Loucy (cell line): ENCODE results near the gene PRR5L.

Experiments used
- H2AFZ ChIP-seq: fragments of 200-600 bp; sonication (generic); 2 replicates; pipeline ENCODE4 v1.6.0; 2016; ENCODE audit warnings: antibody characterized with exemption, mild to moderate bottlenecking, low read length, moderate library complexity
- H3F3A ChIP-seq: fragments of 200-600 bp; 2 replicates; pipeline ENCODE4 v1.6.0; 2016; ENCODE audit warnings: antibody characterized with exemption, low read depth, mild to moderate bottlenecking
- H3K27me3 ChIP-seq: fragments of 200-600 bp; sonication (generic); 2 replicates; pipeline ENCODE4 v1.6.1; 2014; ENCODE audit warnings: low read length, mild to moderate bottlenecking; ENCODE audit not compliant: insufficient read depth, poor library complexity, severe bottlenecking
- H3K36me3 ChIP-seq: fragments of 200-600 bp; sonication (generic); 2 replicates; pipeline ENCODE4 v1.6.1; 2016; ENCODE audit warnings: low read length; ENCODE audit not compliant: insufficient read depth
- H3K4me1 ChIP-seq: fragments of 200-600 bp; sonication (generic); 2 replicates; pipeline ENCODE4 v1.5.1; 2014; ENCODE audit warnings: low read length, mild to moderate bottlenecking; ENCODE audit not compliant: insufficient read depth, poor library complexity, severe bottlenecking
- H3K4me2 ChIP-seq: fragments of 200-600 bp; sonication (generic); 2 replicates; pipeline ENCODE4 v1.6.0; 2014; ENCODE audit warnings: antibody characterized with exemption, low read length, low read depth, mild to moderate bottlenecking; ENCODE audit not compliant: poor library complexity, severe bottlenecking
- H3K4me3 ChIP-seq: fragments of 200-600 bp; sonication (generic); 2 replicates; pipeline ENCODE4 v1.5.1; 2014; ENCODE audit warnings: low read length, mild to moderate bottlenecking, mixed read lengths; ENCODE audit not compliant: poor library complexity, severe bottlenecking
- H3K79me2 ChIP-seq: fragments of 200-600 bp; sonication (generic); 2 replicates; pipeline ENCODE4 v1.6.1; 2014; ENCODE audit warnings: low read length; ENCODE audit not compliant: insufficient read depth
- H3K9ac ChIP-seq: fragments of 200-600 bp; sonication (generic); 2 replicates; pipeline ENCODE4 v1.6.0; 2014; ENCODE audit warnings: mild to moderate bottlenecking, low read depth, low read length, moderate library complexity; ENCODE audit not compliant: poor library complexity, severe bottlenecking
- H3K9me2 ChIP-seq: fragments of 200-600 bp; sonication (generic); replicated peaks from 2 replicates; pipeline ENCODE4 v1.6.1; 2016; ENCODE audit warnings: low read depth, low read length, mixed read lengths
- H3K9me3 ChIP-seq: fragments of 200-600 bp; sonication (generic); 2 replicates; pipeline ENCODE4 v1.6.1; 2014; ENCODE audit warnings: mild to moderate bottlenecking, antibody characterized with exemption, low read length, low read depth; ENCODE audit not compliant: insufficient read depth
- H4K20me1 ChIP-seq: fragments of 200-600 bp; sonication (generic); 2 replicates; pipeline ENCODE4 v1.6.0; 2014; ENCODE audit warnings: antibody characterized with exemption, low read length, mild to moderate bottlenecking; ENCODE audit not compliant: insufficient read depth, poor library complexity, severe bottlenecking
- EZH2phosphoT487 ChIP-seq: fragments of 200-600 bp; IDR thresholded peaks from 2 replicates; pipeline ENCODE4 v1.6.1; 2018; ENCODE audit warnings: antibody characterized with exemption, mild to moderate bottlenecking, moderate library complexity, borderline replicate concordance
- TF ChIP-seq, protein P1 (sequence below): fragments of 200-600 bp; sonication (generic); conservative IDR thresholded peaks from 2 replicates; pipeline ENCODE4 v1.5.1; 2014; ENCODE audit warnings: mild to moderate bottlenecking, antibody characterized with exemption, low read length

Gene PRR5L, protein sequence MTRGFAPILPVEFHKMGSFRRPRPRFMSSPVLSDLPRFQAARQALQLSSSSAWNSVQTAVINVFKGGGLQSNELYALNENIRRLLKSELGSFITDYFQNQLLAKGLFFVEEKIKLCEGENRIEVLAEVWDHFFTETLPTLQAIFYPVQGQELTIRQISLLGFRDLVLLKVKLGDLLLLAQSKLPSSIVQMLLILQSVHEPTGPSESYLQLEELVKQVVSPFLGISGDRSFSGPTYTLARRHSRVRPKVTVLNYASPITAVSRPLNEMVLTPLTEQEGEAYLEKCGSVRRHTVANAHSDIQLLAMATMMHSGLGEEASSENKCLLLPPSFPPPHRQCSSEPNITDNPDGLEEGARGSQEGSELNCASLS

DNA sequence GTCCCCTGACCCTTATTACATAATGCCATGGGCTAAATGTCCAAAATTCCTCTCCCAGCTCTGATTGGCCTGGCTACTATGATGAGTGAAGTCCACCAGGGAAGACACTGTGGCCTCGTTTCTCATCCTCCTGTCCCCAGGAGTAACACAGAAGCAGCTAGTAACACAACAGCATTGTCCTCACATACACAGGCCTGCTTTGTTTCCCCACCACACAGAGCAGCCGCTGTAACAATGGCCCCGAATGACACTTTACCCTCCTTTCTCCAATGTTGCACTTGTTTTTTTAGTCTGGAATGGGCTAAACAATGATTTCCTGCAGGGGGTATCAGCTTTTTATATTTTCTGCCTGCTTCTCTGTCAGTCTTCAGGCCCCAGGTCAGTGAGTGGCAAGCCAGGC lies at the start of gene PRR5L:
PRR5L (plus strand) TSS at position 363 of the 400 bp plus-strand sequence. CDS start 104,834 bp downstream, outside the sequence.
- no peak for TF ChIP-seq EZH2phosphoT487
- TF ChIP-seq, protein P1, sequence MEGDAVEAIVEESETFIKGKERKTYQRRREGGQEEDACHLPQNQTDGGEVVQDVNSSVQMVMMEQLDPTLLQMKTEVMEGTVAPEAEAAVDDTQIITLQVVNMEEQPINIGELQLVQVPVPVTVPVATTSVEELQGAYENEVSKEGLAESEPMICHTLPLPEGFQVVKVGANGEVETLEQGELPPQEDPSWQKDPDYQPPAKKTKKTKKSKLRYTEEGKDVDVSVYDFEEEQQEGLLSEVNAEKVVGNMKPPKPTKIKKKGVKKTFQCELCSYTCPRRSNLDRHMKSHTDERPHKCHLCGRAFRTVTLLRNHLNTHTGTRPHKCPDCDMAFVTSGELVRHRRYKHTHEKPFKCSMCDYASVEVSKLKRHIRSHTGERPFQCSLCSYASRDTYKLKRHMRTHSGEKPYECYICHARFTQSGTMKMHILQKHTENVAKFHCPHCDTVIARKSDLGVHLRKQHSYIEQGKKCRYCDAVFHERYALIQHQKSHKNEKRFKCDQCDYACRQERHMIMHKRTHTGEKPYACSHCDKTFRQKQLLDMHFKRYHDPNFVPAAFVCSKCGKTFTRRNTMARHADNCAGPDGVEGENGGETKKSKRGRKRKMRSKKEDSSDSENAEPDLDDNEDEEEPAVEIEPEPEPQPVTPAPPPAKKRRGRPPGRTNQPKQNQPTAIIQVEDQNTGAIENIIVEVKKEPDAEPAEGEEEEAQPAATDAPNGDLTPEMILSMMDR: no peak
- H3K9me2 ChIP-seq: no peaks in the 10 kb centered on the region
- no peak within 1 kb of the TSS for H3K4me2 ChIP-seq
- no peaks in the 10 kb centered on the region for H3K27me3 ChIP-seq
- no peaks in the 10 kb centered on the region for H3K36me3 ChIP-seq
- no peak within 1 kb of the TSS for H3K4me3 ChIP-seq
- no peak within 1 kb of the TSS for H2AFZ ChIP-seq
- no peak within 1 kb of the TSS for H3K9ac ChIP-seq
- H3F3A ChIP-seq: no peaks in the 10 kb centered on the region
- H3K79me2 ChIP-seq: no peaks in the 10 kb centered on the region
- no peaks in the 10 kb centered on the region for H4K20me1 ChIP-seq
- H3K4me1 ChIP-seq: no peaks in the 10 kb centered on the region
- no peaks in the 10 kb centered on the region for H3K9me3 ChIP-seq

- Histone ChIP-seq H3K4me3 (no peak overlapping the region), H3K9me3 (no peaks in the 10 kb centered on the region), H3K79me2 (no peaks in the 10 kb centered on the region), H3K27me3 (no peaks in the 10 kb centered on the region), H3K9me2 (no peaks in the 10 kb centered on the region), H3K36me3 (no peaks in the 10 kb centered on the region), H3F3A (no peaks in the 10 kb centered on the region), H3K4me1 (no peaks in the 10 kb centered on the region), H2AFZ (no peak overlapping the region), H4K20me1 (no peaks in the 10 kb centered on the region), H3K4me2 (no peak overlapping the region), H3K9ac (no peak overlapping the region)
- no peak for TF ChIP-seq EZH2phosphoT487
Observed at GRCh38 chr11:36247493-36247892, 48.6 kb upstream of the PRR5L start.

DNA sequence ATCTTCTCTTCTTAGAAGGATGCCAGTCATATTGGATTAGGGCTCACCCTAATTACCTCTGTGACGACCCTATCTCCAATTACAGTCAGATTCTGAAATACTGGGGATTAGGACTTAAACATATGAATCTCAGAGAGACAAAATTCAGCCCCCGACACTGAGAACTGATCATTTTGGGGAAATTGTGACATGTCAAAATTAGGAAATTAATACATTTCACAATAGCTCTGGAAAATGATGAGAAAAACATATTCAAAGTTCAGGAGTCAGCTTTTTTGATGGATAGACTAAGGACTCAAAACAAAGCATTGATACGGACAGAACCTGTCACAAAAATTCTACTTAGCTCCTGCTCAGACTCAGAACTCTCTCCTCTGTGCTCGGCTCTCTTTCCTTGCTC lies 47.7 kb upstream of the PRR5L start:
- no peaks in the 10 kb centered on the region for H3K4me1 ChIP-seq

More for the DNA sequence above, 47.7 kb upstream of the PRR5L start:
- H3K27me3 ChIP-seq: no peaks in the 10 kb centered on the region
- TF ChIP-seq, protein P1: no peak
- TF ChIP-seq EZH2phosphoT487: no peak
- H3F3A ChIP-seq: no peaks in the 10 kb centered on the region
- no peak overlapping the region for H3K4me3 ChIP-seq
- H3K79me2 ChIP-seq: no peaks in the 10 kb centered on the region
- no peak overlapping the region for H3K4me2 ChIP-seq
- no peak overlapping the region for H2AFZ ChIP-seq
- H3K36me3 ChIP-seq: no peaks in the 10 kb centered on the region
- no peaks in the 10 kb centered on the region for H4K20me1 ChIP-seq
- H3K9ac ChIP-seq: no peak overlapping the region
- H3K9me3 ChIP-seq: no peaks in the 10 kb centered on the region
- no peaks in the 10 kb centered on the region for H3K9me2 ChIP-seq
